Stimulated activated CD4-positive, alpha-beta T cell treated with anti-CD3 and anti-CD28 coated beads, Interleukin-2, amount 100 ng/mL, for 48 hours (primary cell): Measurements from ENCODE around the gene DHDH.
"Not testable (repeated sequence)": the region's sequence is repeated elsewhere in the genome, so short reads cannot be mapped to it uniquely, and the experiment has no call there.

ENCODE experiments used
- DNase-seq, 2 donors: peaks; one replicate each; pipeline ENCODE4 v3.0.0-alpha.2; 2020

DHDH gene

DNA sequence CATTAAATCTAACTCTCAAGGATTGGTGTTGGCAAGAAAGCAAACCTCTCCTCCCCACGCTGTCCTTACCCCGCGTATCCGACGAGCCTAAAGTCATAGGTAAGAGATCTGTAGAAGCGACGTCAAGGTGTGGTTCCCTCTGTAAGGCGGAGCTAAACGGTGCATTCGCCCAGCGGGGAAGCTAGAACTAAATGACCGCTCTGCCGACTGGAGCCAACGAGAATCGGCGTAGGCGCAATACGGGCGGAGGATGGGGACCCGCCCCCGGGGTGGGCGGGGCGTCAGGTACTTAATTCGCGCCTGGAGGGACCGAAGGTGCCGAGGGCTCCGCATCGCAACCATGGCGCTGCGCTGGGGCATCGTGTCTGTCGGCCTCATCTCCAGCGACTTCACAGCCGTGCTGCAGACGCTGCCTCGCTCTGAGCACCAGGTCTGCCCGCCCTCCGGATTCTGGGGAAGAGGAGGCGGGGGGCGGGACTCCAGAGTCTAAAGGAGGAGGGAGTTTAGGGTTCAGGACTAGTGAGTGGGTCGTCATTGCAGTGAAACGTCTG lies at the start of gene DHDH:
Gene DHDH (plus strand): TSS at position 318 of the 551 bp plus-strand sequence. CDS start 23 bp downstream, at position 341.
- DNase-seq: peak; percentile 69

- no peak for DNase-seq
These were observed 49.8 kb upstream of the DHDH start for GRCh38 chr19:48883726-48884125.

DNA sequence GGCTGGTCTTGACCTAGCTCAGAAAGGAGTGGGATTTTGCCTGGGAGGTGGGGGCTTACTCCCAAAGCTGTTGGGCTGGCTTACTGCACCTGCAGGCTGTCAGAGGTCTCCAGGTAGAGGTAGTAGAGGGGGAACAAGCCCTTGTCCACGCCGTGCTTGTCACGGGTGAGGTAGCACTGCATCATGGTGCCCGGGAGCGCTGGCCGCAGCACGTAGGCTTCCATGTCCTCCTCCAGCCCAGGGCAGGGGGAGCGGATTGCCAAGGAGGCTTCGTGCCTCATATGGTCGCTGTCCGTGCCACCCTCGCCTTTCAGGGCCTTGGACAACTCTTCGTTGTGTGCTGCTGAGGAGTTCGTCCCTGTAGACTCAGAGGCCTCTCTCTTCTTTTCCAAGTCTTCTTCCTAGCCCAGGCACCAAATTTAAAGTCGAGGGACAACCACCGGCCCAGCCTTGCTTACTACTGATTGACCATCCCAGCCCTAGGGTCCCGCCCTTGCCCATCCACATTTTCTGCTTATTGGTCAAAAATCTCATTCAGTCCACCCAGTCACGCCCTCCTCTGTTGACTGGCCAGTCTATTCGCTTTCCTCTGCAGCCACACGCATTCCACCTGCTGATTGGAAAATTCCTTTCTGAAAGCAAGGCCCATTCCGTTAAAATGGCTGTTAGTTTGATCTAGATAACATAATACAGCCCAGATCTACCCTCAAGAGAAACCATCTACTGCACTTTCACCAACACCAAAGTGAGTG lies 45.5 kb upstream of the DHDH start:
- no peak for DNase-seq

DNA sequence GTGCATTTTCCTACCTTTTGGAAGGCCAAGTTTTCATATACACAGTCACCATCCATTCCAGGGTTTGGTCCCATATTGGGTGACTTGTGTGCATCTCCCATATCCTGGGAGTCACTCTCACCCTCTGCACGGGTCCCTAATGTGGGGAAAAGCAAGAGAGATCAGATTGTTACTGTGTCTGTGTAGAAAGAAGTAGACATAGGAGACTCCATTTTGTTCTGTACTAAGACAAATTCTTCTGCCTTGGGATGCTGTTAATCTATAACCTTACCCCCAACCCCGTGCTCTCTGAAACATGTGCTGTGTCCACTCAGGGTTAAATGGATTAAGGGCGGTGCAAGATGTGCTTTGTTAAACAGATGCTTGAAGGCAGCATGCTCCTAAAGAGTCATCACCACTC lies 44.0 kb upstream of the DHDH start:
- DNase-seq: not testable (repeated sequence)

DNA sequence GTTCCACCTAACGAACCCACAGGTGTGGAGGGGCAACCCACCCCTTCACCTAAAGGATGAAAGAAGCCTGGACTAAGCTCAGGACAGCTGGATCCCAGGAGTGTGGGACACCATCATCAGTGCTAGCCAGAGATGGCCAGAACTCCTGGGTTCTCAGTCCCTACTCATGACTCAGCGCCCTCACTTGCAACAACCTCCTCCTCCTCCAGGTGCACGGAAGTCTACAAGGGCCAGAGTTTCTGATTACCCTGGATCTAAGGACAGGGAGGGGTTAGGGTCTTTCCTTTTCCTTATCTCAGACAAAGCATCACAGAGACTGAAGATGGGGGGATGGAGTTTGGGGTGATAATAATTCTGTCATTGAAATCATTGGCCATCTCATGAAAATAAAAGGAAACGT lies 42.9 kb upstream of the DHDH start:
- no peak for DNase-seq

- no peak for DNase-seq
These were observed 38.3 kb upstream of the DHDH start for GRCh38 chr19:48895226-48895625.

DNA sequence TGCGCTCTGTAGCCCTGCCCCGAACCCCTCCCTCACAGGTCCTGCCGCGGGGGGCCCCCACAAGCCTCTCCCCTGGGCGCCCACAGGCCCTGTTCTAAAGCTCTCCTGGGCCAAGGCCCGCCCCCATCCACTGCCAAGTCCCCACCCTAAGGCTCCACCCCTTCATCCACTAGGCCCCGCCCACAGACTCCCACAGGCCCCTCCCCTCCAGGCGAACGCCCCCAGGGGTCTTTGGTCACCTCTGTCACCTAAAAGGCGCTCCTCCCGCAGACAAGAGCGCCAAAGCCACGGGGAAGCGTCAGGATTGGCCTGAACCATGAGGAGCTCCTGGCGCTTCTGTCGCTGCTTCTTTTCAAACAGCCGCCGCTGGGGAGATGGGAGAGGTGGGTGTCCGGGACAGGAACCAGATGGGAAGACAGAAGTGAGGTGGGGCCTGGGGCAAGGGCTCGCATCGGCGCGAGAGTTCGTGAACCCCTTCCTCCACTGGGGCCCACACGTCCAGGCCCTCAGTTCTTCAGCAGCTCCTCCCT lies 37.2 kb upstream of the DHDH start:
- DNase-seq: no peak

GRCh38 chr19:48897181-48897580 lies 36.3 kb upstream of the DHDH start:
- DNase-seq: no peak

GRCh38 chr19:48899386-48899749 lies 34.1 kb upstream of the DHDH start:
- not testable (repeated sequence) for DNase-seq

DNA sequence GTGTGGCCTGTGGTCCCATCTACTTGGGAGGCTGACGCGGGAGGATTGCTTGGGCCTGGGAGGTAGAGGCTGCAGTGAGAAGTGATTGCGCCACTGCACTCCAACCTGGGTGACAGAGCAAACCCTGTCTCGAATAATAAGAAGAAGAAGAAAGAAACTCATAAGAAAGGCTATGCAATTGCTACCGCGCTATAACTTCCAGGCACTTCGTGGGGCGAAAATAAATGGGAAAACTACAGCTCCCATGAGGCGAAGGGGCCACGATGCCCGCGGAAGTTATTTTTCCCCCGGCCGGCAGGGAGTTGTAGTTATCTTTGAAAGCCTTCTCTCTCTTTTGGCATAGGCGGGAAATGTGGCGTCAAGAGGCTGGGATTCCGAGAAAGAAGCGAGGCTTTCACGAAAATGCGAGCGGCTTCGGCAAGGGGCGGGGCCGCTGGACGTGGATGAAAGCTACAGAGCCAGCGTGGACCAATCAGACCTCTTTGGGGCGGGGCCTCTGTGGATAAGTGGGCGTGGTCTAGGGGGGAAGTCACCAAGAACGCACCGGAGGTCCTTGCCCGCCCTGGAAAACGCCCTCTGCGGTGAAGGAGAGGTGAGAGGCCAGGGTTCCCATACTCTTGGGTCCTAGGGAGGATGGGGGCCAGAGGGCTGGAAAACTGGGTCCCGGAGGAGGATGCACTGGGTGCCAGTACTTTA lies 33.6 kb upstream of the DHDH start, which contains the start of gene NUCB1:
Gene NUCB1 (plus strand): TSS at position 532 of the 696 bp plus-strand sequence. CDS start 485 bp downstream, outside the sequence.
- peak; percentile 99 for DNase-seq

DNA sequence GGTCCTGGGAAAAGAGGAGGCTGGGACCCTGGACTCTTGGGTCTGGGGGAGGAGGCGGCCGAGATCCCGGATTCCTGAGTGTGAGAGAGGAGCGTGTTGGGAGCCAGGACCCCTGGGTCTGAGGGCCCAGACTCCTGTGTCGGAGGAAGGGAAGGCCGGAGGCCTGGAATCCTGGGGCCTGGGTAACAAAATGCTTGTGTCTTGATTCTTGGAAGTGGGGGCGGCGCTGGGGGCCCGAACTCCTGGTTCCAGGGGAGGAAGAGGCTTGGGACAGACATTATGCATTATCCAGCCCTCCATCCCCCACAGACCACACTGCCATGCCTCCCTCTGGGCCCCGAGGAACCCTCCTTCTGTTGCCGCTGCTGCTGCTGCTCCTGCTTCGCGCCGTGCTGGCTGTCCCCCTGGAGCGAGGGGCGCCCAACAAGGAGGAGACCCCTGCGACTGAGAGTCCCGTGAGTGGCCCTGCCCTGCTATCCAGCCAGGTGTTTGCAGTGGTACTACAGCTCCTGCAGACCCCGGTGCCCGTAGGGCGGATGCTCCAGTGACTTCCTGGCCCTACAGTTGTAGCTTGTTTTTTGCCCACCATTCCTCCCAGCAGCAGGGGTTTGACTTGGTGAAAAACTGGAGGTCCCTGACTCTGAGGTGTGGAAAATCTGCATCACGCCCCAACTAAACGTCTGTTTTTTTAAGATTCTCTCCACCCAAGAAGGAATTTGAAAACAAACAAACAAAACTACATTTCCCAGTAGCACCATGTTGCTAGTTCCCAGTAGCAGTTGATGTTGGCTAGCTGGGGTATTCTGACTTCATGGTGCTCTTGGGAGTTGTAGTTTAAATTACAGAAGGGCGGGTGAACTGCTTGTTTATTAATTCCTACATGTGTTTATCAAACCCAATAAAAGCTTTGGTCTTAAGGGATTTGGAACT lies 32.8 kb upstream of the DHDH start:
- DNase-seq: no peak

- not testable (repeated sequence) for DNase-seq
These were observed 31.2 kb upstream of the DHDH start for GRCh38 chr19:48902291-48902690.

DNA sequence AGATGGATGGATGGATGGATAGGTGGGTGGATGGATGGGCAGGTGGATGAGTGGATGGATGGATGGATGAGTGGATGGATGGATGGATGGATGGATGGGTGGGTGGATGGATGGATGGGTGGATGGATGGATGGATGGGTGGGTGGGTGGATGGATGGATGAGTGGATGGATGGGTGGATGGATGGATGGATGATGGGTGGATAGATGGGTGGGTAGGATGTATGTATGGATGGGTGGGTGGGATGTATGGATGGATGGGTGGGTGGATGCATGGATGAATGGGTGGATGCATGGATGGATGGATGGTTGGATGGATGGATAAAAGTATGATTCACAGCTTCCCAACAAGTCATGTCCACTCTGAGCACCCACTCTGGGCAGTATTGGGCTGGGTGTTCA lies 29.7 kb upstream of the DHDH start:
- not testable (repeated sequence) for DNase-seq

DNA sequence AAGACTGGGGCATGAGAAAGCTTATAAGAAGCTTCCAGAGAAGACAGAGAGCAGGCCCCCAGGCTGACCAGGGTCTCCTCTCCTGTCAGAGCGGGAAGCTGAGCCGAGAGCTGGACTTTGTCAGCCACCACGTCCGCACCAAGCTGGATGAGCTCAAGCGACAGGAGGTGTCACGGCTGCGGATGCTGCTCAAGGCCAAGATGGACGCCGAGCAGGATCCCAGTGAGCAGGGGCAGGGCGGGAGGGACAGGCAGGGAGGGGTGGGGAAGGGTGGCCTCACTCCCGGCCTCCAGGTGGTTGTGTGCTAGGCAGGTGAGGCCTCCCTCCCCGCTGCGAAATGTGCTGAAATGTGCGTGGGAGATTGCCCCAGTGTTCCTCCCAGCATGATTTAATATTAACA lies 27.8 kb upstream of the DHDH start:
- DNase-seq: no peak

DNA sequence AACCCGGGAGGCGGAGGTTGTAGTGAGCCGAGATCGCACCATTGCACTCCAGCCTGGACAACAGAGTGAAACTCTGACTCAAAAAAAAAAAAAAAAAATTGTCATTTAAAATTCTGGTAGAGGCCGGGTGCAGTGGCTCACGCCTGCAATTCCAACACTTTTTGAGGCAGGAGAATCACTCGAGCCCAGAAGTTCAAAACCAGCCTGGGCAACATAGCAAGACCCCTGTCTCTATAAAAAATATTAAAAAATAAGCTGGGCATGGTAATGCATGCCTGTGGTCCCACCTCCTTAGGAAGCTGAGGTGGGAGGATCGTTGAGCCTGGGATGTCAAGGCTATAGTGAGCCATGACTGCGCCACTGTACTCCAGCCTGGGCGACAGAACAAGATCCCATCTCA lies 27.2 kb upstream of the DHDH start:
- DNase-seq: no peak

GRCh38 chr19:48907671-48908070 lies 25.8 kb upstream of the DHDH start:
- no peak for DNase-seq

DNA sequence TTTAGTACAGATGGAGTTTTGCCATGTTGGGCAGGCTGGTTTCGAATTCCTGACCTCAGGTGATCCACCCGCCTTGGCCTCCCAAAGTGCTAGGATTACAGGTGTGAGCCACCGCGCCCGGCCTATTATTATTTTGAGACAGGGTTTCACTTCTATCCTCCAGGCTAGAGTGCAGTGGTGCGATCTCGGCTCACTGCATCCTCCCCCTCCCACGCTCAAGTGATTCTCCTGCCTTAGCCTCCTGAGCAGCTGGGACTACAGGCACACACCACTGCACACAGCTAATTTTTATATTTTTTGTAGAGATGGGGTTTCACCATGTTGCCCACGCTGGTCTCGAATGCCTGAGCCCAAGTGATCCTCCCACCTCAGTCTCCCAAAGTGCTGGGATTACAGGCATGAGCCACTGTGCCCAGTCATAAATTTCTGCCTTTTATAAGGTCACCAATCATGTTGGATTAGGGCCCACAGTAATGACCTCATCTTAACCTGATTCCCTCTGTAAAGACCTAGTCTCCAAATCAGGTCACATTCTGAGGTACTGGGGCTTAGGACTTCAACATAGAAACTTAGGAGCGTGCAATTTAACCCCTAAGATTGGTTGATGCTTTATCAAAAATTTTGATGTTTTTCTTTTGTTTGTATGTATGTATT lies 23.9 kb upstream of the DHDH start:
- DNase-seq: not testable (repeated sequence)

DNA sequence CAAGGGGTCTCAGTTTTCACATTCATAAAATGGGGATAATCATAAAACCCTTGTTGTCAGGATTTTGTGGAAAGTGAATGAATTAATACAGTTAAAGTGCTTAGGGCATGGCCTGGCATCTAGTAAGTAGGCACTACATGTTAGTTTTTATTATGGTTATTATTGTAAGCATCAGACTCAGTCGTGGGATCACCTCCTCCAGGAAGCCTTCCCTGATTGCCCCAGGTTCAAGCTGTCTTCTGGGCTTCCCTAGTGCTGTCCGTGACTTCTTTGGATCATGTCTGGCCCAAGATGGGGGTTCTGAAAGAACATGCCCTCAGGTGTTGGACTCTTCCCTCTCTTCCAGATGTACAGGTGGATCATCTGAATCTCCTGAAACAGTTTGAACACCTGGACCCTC lies 22.7 kb upstream of the DHDH start:
- DNase-seq: no peak

- no peak for DNase-seq
These were observed 20.2 kb upstream of the DHDH start for GRCh38 chr19:48913114-48913889.

- DNase-seq: no peak
These were observed 19.3 kb upstream of the DHDH start for GRCh38 chr19:48914181-48914580.

GRCh38 chr19:48915757-48916156 lies 17.7 kb upstream of the DHDH start:
- DNase-seq: no peak
